NCI-H524 treated with DMSO at 0.1 percent for 48 hours (cell line): ENCODE data around the gene DHH.
"Not testable (repeated sequence)": the region's sequence is repeated elsewhere in the genome, so short reads cannot be mapped to it uniquely, and the experiment has no call there.

Experiments
- DNase-seq: peaks from one replicate; lab custom pipeline; 2025; lab: John Stamatoyannopoulos, UW

Gene DHH

DNA sequence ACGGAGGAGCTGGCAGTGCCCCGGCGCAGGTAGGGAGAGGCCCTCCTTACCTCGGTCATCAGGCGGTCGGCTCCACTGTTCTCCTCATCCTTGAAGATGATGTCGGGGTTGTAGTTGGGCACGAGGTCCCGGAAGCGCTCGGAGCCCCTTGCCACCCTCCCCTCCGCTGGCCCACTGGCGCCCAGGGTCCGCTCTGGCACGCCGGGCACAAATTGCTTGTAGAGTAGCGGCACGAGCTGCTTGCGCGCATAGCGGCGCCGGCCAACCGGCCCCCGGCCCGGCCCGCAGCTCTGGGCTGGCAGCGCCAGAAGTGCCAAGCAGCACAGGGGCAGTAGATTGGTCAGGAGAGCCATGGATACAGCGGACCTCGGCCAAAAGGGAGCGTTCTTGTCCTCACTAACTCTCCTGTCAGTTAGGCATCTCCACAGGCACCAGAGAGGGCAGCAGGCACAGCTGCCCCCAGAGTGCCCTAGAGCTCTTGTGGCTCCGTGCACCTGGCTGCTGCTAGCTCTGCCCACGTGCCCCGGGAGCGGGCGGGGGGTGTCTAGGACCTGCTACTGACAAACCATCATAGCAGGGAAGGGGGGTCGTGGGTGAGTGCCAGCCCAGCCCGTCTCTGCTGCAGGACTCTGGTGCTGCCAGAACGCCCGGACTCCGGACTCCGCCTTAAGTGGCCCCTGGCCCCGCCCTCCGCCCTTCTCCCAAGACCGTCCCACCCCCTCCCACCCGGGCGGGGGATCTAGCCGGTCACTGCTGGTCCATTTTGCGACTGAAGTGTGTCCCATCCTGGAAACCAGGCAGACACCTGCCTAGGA is at the start of gene DHH:
DHH (minus strand) TSS at position 642 of the 815 bp plus-strand sequence; CDS start at position 353, 289 bp downstream.
- DNase-seq, result peak; percentile 12

DNA sequence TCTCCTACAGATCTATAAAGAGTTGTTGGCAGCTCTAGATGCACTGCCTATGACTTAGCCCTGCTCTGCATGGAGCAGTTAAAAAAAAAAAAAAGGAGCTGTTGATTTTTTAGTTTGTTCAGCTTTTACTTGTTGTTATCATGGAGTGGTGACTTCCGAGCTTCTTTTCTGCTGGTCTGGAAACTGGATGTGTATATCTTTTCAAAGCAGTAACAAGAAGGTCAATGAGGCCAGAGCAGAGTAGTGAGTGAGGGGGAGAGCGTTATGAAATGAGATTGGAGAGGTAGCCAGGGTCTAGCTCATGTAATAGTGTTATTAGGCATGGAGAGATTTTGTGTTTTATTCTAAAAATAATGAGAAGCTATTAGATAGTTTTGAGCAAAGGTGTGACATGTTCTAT is 49.8 kb upstream of the DHH start:
- DNase-seq, result no peak

DNA sequence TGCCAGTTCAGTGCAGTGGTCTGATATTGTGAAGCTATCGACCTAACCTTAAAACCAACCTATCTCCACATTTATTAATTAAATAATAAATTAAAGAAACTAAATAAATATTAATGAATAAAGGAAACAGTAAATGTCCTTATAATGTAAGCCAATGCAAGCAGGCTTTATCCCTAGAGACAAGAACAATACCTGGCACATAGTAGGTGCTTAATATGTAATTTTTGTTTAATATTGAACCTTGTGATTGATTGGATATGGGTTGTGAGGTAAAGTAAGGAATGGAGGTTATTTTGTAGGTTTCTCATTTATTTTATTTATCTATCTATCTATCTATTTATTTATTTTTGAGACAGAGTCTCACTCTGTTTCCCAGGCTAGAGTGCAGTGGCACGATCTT is 44.4 kb upstream of the DHH start:
- DNase-seq, result no peak

DNA sequence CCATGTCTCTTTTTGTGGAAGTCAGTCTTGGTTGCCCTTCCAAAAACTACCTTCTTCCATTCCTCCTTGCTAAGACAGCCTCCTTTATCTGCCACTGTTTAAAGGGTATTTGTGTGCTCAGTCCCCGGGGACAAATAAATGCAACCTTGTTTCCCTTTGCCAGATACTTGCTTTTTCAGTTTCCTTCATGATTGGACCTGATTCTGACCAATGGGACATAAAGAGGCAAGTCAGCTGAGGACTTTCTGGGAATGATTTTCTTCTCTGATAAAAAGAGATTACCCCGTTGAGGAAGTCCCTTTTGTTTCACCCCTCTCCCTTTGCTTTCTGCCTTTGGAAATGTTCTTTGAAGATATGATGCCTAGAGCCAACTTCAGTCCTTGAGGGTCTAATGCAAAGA is 44.0 kb upstream of the DHH start:
- no peak for DNase-seq

DNA sequence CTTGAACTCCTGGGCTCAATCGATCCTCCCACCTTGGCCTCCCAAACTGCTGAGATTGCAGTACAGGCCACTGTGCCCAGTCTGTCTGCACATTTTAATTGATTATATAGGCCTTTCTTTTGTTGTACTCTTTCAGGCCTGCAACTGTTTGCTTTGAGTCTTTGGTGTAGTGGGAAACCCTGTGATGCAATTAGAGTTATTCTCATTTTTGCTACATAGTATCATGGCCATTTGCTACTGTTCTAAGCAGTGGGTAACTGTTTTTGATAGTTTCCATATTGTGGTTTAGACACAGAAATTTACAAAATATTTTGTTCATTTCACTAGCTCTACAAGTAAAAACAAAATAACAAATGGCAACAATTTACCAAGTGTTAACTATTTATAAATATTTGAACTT is 42.9 kb upstream of the DHH start:
- no peak for DNase-seq

DNA sequence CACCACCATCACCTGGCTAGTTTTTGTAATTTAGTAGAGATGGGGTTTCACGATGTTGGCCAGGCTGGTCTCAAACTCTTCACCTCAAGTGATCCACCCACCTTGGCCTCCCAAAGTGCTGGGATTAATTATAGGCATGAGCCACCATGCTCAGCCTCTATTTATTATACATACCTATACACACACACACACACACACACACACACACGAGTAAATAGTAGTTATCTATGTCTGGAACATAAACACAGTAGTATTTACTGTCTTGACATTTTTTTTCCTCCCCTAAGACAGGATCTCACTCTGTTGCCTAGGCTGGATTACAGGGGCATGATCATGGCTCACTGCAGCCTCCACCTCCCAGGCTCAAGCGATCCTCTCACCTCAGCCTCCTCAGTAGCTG is 42.4 kb upstream of the DHH start:
- not testable (repeated sequence) for DNase-seq

DNA sequence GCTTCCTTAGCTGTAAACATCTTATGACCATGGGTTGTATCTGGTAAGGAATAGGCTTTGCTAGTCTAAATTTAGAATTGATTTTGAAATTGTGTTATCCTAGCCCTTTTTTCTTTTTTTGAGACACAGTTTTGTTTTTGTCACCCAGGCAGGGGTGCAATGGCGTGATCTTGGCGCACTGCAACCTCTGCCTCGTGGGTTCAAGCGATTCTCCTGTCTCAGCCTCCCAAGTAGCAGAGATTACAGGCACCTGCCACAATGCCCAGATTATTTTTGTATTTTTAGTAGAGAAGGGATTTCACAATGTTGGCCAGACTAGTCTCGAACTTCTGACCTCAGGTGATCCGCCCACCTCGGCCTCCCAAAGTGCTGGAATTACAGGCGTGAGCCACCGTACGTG is 39.0 kb upstream of the DHH start:
- DNase-seq, result no peak

DNA sequence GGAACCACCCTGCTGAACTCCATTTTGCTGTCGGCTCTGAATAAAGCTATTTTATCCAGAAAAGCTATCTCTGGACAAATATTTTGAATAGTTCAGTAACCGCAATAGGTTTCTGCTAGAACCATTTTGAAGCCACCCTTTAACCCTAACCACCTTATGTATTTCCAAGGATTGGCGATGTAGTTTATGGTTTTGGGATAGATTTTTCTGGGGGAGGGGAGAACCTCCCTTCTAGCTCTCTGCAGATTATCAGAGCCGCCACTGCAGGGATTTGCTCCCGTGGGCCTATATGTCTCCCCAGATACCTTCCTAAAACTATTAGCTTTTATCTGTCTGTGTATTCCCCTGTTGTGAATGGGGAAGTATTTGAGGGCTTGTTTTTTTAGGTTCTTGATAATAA is 38.4 kb upstream of the DHH start:
- no peak for DNase-seq

DNA sequence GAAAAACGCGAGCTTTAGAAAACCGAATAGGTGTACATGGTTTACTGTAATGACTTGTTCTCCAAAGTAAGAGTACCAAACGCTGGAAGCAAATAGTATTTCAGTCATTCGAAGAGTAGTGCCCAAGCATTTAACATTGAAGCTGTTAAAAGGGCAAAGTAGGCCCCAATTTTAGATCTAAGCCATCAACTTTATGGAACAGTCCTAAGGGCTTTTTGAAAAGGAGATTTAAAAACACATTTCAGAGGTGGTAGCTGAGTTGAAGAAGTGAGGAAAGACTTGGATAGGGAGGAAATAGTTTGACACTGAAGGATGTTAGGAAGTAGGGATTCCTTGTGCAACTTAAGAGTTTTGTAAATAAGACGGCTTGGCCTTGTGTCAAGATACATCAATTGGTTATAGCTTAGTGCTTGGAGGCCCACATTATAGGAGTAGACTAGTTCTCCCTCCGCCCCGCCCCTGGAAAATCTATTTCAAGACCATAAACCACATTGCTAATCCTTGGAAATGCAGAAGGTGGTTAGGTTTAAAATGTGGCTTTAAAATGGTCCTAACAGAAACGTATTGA is 37.4 kb upstream of the DHH start:
- DNase-seq, result peak; percentile 17

DNA sequence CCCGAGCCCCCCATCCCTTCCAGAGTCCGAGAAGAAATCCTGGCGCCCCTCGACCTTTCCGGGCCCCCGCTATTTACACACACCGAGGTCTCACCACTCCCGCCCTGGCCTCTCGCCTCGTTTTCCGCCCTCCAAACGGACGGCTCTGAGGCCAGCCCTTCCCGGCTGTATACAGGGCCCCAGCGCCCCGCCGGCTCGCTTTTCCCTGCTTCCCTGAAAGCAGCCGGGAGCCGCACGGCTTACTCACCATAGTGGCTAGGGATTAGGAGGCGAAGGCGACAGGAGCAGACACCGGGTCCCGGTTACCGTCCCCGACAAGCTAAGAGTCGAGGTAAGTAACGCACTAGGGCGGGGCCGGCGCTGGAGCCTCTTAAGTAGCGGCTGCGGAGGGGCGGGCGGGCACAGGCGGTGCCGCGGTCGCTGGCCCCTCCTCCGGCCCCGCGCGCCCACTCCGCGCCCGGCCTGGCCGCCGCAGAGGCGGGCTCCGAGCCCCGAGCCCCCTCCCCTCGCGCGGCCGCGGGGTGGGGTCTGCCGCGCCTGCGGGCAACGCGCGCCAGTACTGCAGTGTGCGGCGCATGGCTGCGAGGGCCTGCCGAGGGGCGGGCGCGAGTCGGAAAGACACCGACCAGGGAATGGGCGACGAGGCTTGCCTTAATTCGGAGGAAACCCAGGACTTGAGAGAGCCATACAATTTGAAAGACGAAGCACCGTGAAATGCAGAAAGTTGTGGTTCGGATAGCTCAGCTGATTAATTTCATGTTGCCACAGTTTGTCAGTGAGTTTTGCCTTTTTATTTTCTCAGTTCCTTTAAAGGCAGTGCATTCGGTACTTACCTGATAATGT is 36.7 kb upstream of the DHH start, which contains the start of gene TUBA1B:
TUBA1B (minus strand) TSS at position 345 of the 843 bp plus-strand sequence; CDS start at position 250, 95 bp downstream.
- DNase-seq, result no peak

DNA sequence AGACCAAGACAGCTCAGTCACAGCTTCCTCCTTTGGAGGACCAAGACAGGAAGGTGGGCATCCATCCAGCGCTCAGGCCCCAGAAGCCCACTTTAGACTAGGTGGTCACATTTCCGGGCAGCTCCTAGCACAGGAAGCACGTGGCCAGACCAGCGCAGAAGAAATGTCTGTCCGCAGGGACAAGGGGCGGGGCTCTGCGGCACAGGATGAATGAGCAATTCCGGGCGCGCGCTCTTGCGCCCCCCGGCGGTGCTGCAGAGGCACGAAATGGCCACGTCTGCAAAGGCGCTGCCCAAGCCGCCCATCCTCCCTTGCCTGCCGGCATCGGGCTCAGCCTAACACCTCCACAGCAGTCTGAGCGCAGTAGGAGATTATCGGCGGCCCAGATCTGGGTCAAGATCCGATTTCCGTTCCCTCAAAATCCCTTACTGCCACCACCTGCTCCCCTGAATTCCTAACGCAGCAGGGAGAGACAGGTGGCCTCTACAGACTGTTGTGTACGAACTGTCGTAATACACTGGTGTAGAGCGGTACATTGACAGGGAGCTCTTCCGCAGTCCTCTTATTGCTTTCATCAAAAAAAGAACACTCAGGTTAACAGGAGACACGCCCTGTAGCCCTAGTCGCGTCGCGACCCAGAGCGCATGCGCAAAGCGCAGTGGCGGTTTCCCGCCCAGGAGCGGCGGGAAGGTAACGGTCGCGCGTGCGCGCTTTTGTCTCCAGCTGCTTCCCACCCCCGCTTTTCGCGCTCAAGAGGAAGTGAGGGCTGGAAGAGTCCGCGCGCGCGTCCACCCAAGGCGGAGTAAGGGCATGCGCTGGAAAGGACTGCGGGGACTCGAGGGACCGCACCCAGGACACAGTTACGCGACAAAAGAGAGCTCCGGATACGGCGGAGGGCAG is 35.8 kb upstream of the DHH start:
- DNase-seq, result peak; percentile 82

DNA sequence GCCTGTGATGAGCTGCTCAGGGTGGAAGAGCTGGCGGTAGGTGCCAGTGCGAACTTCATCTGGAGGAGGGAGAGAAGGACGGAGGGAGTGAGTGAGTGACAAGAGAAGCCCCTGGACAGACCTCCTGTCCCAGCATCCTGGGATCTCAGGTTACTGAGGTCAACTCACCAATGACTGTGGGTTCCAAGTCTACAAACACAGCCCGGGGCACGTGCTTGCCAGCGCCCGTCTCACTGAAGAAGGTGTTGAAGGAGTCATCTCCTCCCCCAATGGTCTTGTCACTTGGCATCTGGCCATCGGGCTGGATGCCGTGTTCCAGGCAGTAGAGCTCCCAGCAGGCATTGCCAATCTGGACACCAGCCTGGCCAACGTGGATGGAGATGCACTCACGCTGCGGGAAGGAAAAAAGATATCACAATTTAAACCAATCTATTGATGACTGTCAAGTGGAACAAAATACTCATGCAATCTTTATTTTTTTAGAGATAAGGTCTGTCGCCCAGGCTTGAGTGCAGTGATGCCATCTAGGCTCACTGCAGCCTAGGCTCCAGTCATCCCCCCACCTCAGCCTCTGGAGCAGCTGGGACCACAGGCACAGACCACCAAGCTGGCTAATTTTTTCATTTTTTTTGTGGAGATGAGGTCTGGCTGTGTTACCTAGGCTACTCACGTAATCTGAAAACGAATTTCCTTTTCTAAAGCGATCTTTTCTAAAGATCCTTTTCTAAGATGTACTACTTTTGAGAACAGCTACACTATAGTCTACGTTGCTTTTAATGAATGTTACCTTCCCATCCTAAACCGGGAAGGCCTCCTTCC is 34.9 kb upstream of the DHH start:
- DNase-seq, result no peak

DNA sequence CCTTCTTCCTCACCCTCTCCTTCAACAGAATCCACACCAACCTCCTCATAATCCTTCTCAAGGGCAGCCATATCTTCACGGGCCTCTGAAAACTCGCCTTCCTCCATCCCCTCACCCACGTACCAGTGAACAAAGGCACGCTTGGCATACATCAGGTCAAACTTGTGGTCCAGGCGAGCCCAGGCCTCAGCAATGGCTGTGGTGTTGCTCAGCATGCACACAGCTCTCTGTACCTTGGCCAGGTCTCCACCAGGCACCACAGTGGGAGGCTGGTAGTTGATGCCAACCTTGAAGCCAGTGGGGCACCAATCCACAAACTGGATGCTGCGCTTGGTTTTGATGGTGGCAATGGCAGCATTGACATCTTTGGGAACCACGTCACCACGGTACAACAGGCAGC is 33.4 kb upstream of the DHH start:
- not testable (repeated sequence) for DNase-seq

DNA sequence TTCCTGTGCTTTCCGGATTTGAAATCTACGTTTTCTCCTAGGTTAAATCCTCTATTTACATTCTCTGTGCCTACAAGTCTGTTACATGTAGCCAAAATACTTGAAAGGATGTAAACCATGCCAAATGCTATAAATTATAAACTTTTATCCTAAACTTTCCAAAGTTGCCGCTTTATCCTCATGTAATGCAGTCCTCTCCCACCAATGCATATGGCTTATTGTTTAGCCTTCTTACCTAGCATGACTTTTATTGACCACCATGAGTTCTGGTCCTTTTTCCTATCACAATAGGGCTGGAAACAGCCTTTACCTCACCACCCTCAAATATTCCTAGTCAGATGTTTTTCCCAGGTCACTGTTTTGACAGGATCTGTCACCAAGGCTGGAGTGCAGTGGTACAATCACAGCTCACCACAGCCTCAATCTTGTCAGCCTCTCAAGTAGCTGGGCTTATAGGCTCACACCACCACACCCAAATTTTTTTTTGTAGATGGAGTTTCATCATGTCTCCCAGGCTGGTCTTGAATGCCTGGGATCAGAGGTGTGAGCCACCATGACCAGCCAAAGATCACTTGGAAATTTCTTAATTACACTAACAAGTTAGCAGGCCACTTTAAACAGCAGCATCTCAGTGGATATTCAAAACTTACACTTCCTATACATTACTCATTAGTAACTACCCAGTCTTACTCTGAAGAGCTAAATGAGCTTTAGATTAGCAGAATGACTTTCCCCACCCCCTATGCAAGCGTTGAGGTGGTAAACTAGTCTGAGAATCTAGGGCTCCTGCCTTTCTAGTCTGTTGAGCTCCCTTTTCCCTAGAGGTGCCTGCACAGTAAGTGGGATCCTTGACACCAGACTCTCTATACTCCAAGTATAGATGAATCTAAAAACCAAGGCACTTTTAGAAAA is 32.5 kb upstream of the DHH start:
- no peak for DNase-seq

DNA sequence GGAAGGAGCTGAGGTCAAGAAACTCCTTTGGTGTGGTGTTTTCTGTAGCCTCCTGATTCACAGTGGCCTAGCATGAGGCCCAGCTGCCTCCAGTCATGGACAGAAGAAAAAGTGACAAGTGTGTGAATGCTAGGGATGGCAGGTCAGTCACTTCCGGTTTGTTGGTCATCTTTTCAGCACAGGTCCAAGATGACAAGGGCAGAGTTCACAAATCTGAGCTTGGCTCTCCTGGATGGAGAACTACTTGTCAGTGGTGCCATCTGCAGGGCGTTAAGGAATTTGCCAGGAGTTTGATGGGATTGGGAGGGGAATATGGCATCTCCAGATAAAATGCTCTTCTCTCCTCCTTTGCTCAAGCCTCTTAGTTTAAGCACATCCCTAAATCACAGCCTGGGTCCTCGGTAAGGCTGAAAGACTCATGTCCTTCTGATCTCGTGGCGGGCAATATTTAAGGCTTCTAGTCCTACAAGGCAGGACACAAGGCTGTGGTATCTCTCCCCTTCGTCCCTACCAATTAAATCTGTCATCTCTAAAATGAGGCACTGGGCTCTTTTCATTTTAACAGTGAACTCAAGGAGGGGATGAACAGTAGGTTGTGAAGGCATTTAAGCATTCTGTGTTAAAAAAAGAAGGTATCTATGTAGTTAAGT is 26.6 kb upstream of the DHH start:
- DNase-seq, result no peak

DNA sequence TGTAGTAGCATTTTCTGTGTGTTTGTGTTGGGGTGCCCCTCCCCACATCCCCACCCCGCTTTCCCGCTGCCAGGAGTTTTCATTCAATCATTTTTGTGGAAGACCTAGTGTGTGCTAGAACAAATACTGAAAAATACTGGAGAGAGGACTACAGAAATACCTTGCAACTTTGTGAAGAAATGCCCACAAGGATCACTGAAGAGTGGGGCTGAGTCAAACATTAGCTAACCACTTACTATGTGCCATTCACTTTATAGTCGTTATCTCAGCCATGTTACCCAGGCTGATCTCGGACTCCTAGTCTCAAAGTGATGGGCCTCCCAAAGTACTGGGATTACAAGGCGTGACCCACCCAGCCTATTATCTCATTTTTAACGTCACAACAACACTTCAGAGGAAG is 16.6 kb upstream of the DHH start:
- no peak for DNase-seq

DNA sequence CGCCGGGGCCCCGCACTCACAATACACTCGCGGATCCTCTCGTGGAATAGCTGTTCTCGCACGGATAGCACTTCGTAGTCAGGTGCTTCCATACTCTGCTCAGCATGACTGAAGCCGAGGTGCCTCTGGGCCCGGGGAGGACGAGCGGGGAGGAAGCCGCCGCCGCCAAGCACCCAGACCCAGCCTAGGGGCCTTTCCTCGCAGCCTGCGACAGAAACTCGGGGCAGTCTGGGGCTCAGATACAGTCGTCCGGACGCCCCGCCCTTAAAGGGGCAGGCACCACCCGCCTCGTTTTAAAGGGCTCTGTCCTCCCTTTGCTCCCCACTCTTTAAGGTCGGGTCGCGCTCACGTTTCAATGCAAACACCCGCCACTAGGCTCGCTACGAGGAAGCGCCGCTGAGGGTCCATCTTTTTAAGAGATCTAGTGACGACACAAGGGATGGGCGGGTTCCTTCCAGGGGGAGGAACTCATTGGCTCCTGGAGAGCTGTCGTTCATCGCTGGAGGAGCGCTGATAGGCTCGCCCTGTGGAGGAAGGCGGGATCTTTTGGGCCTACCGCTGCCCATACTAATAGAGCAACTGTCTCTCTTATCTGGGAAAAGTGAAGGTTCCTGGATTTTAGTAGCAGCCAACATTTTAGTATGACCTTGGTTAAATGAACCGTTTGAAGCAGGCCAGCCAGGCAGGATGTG is 16.0 kb upstream of the DHH start, which contains the start of gene LMBR1L:
LMBR1L (minus strand) TSS at position 384 of the 692 bp plus-strand sequence; CDS start at position 92, 292 bp downstream.
- DNase-seq, result peak; percentile 84
